IgD-negative memory B cell (primary cell): ENCODE measurements around the gene FAXC. TPM values are rescaled to one million over a fixed set of nuclear protein-coding genes. Genes with fewer than 3 reads are reported as not detected.

Experiments used
- H3K27ac Mint-ChIP-seq, 3 donors: one replicate each; pipeline ENCODE4 v1.8.0; 2020 to 2022; ENCODE audit warnings: mild to moderate bottlenecking in 3 of 3, mixed read lengths in 3 of 3, moderate library complexity in 1 of 3
- H3K27me3 Mint-ChIP-seq: one replicate; pipeline ENCODE4 v1.8.0; 2021; ENCODE audit warnings: mixed read lengths
- H3K36me3 Mint-ChIP-seq: one replicate; pipeline ENCODE4 v1.8.0; 2020; ENCODE audit warnings: mild to moderate bottlenecking, mixed read lengths
- H3K4me1 Mint-ChIP-seq, 3 donors: one replicate each; pipeline ENCODE4 v1.8.0; 2020 to 2022; ENCODE audit warnings: mixed read lengths in 3 of 3, mild to moderate bottlenecking in 1 of 3
- H3K4me3 Mint-ChIP-seq, 4 donors: one replicate each; pipeline ENCODE4 v1.8.0; 2020 to 2022; ENCODE audit warnings: mild to moderate bottlenecking in 4 of 4, mixed read lengths in 4 of 4, moderate library complexity in 3 of 4
- H3K9me3 Mint-ChIP-seq, 3 donors: one replicate each; pipeline ENCODE4 v1.8.0; 2020 to 2021; ENCODE audit warnings: mixed read lengths in 3 of 3, mild to moderate bottlenecking in 1 of 3
- polyA plus RNA-seq: library from polyadenylated mRNA; unstranded; fragments of 300-500 nt; fragmentation: Illumina TruSeq; gene quantifications from one replicate; pipeline ENCODE4 v1.2.3, GENCODE V29; 2021

Gene FAXC
- not detected for polyA plus RNA-seq

GRCh38 chr6:99349171-99350141 lies at the start of gene FAXC:
Gene FAXC, minus strand, starts transcription at chr6:99349674. Its CDS starts 302 bp downstream, at chr6:99349372.
- Mint-ChIP-seq H3K9me3 (no peaks in the 10 kb centered on the region), H3K4me1 (peaks cover 3 to 6% (median 5%) of the 10 kb centered on the region in 3 donors), H3K27ac (no peak within 1 kb of the TSS), H3K36me3 (no peaks in the 10 kb centered on the region), H3K4me3 (peak within 1 kb of the TSS; percentile 24 to 85 (median 70)), H3K27me3 (peaks cover 35% of the 10 kb centered on the region)

- Mint-ChIP-seq H3K27ac (no peak overlapping the region), H3K4me1 (peaks cover 11% of the 10 kb centered on the region in 3 donors), H3K36me3 (peaks cover 6% of the 10 kb centered on the region), H3K27me3 (no peaks in the 10 kb centered on the region), H3K4me3 (peak overlapping the region in 1 of 4 donors; percentile 77), H3K9me3 (no peaks in the 10 kb centered on the region)
Observed at GRCh38 chr6:99397287-99397686, 47.8 kb upstream of the FAXC start.

- no peaks in the 10 kb centered on the region for H3K9me3 Mint-ChIP-seq
Observed at GRCh38 chr6:99393698-99394531, 44.4 kb upstream of the FAXC start, which contains the start of gene COQ3. Gene COQ3, minus strand, starts transcription at chr6:99394195. Its CDS starts 16 bp downstream, at chr6:99394179.

GRCh38 chr6:99393366-99393697 lies 43.9 kb upstream of the FAXC start:
- Mint-ChIP-seq H3K4me1 (peaks cover 11 to 15% (median 14%) of the 10 kb centered on the region in 3 donors), H3K27ac (peak overlapping the region; percentile 80 to 92 (median 92)), H3K9me3 (no peaks in the 10 kb centered on the region), H3K4me3 (peak overlapping the region; percentile 91 to 98 (median 98)), H3K27me3 (no peaks in the 10 kb centered on the region), H3K36me3 (peaks cover 3% of the 10 kb centered on the region)

More at GRCh38 chr6:99393698-99394531, 44.4 kb upstream of the FAXC start, which contains the start of gene COQ3:
- peak within 1 kb of the TSS; percentile 80 to 92 (median 92) for H3K27ac Mint-ChIP-seq
- peak within 1 kb of the TSS; percentile 91 to 98 (median 98) for H3K4me3 Mint-ChIP-seq
- H3K27me3 Mint-ChIP-seq: no peaks in the 10 kb centered on the region
- peaks cover 3% of the 10 kb centered on the region for H3K36me3 Mint-ChIP-seq
- peaks cover 11 to 15% (median 14%) of the 10 kb centered on the region in 3 donors for H3K4me1 Mint-ChIP-seq

- H3K27ac Mint-ChIP-seq: no peak overlapping the region
- H3K4me3 Mint-ChIP-seq: peak overlapping the region in 1 of 4 donors; percentile 52
- H3K4me1 Mint-ChIP-seq: peaks cover 11 to 16% (median 15%) of the 10 kb centered on the region in 3 donors
- no peaks in the 10 kb centered on the region for H3K9me3 Mint-ChIP-seq
- peaks cover 3% of the 10 kb centered on the region for H3K36me3 Mint-ChIP-seq
- no peaks in the 10 kb centered on the region for H3K27me3 Mint-ChIP-seq
Observed at GRCh38 chr6:99390896-99391295, 41.4 kb upstream of the FAXC start.

GRCh38 chr6:99384507-99384906 lies 35.0 kb upstream of the FAXC start:
- no peak overlapping the region for H3K4me3 Mint-ChIP-seq
- H3K36me3 Mint-ChIP-seq: peaks cover 4% of the 10 kb centered on the region
- peaks cover 0 to 2% (median 0%) of the 10 kb centered on the region in 3 donors for H3K4me1 Mint-ChIP-seq
- H3K27ac Mint-ChIP-seq: peak overlapping the region in 1 of 3 donors; percentile 79
- H3K27me3 Mint-ChIP-seq: no peaks in the 10 kb centered on the region
- H3K9me3 Mint-ChIP-seq: no peaks in the 10 kb centered on the region

- peaks cover 4% of the 10 kb centered on the region for H3K36me3 Mint-ChIP-seq
- H3K27me3 Mint-ChIP-seq: no peaks in the 10 kb centered on the region
- no peak overlapping the region for H3K4me3 Mint-ChIP-seq
- no peaks in the 10 kb centered on the region for H3K4me1 Mint-ChIP-seq
- no peak overlapping the region for H3K27ac Mint-ChIP-seq
- H3K9me3 Mint-ChIP-seq: no peaks in the 10 kb centered on the region
Observed at GRCh38 chr6:99378636-99379035, 29.2 kb upstream of the FAXC start.

GRCh38 chr6:99369533-99369932 lies 20.1 kb upstream of the FAXC start:
- H3K36me3 Mint-ChIP-seq: peaks cover 4% of the 10 kb centered on the region
- H3K9me3 Mint-ChIP-seq: no peaks in the 10 kb centered on the region
- H3K4me3 Mint-ChIP-seq: no peak overlapping the region
- no peaks in the 10 kb centered on the region for H3K4me1 Mint-ChIP-seq
- no peak overlapping the region for H3K27ac Mint-ChIP-seq
- H3K27me3 Mint-ChIP-seq: no peaks in the 10 kb centered on the region

- H3K4me1 Mint-ChIP-seq: no peaks in the 10 kb centered on the region
- H3K9me3 Mint-ChIP-seq: peaks cover 0 to 3% (median 0%) of the 10 kb centered on the region in 3 donors
- no peaks in the 10 kb centered on the region for H3K27me3 Mint-ChIP-seq
- no peak overlapping the region for H3K27ac Mint-ChIP-seq
- peaks cover 2% of the 10 kb centered on the region for H3K36me3 Mint-ChIP-seq
- H3K4me3 Mint-ChIP-seq: no peak overlapping the region
Observed at GRCh38 chr6:99366852-99367251, 17.4 kb upstream of the FAXC start.

- H3K36me3 Mint-ChIP-seq: no peaks in the 10 kb centered on the region
- H3K9me3 Mint-ChIP-seq: peaks cover 0 to 3% (median 0%) of the 10 kb centered on the region in 3 donors
- no peak overlapping the region for H3K4me3 Mint-ChIP-seq
- no peak overlapping the region for H3K27ac Mint-ChIP-seq
- peaks cover 4% of the 10 kb centered on the region for H3K27me3 Mint-ChIP-seq
- H3K4me1 Mint-ChIP-seq: no peaks in the 10 kb centered on the region
Observed at GRCh38 chr6:99364026-99364425, 14.6 kb upstream of the FAXC start.

GRCh38 chr6:99362678-99363268 lies 13.3 kb upstream of the FAXC start:
- H3K4me3 Mint-ChIP-seq: no peak overlapping the region
- no peaks in the 10 kb centered on the region for H3K36me3 Mint-ChIP-seq
- H3K9me3 Mint-ChIP-seq: peaks cover 0 to 3% (median 0%) of the 10 kb centered on the region in 3 donors
- no peak overlapping the region for H3K27ac Mint-ChIP-seq
- peaks cover 4% of the 10 kb centered on the region for H3K27me3 Mint-ChIP-seq
- H3K4me1 Mint-ChIP-seq: no peaks in the 10 kb centered on the region

GRCh38 chr6:99359800-99360199 lies 10.3 kb upstream of the FAXC start:
- Mint-ChIP-seq H3K27me3 (peaks cover 10% of the 10 kb centered on the region), H3K4me1 (no peaks in the 10 kb centered on the region)

GRCh38 chr6:99356641-99357040 lies 7.2 kb upstream of the FAXC start:
- Mint-ChIP-seq H3K4me1 (no peaks in the 10 kb centered on the region), H3K27ac (no peak overlapping the region), H3K27me3 (peaks cover 20% of the 10 kb centered on the region)

More at GRCh38 chr6:99359800-99360199, 10.3 kb upstream of the FAXC start:
- no peak overlapping the region for H3K27ac Mint-ChIP-seq
- H3K4me3 Mint-ChIP-seq: no peak overlapping the region
- H3K9me3 Mint-ChIP-seq: peaks cover 0 to 5% (median 0%) of the 10 kb centered on the region in 3 donors
- no peaks in the 10 kb centered on the region for H3K36me3 Mint-ChIP-seq

GRCh38 chr6:99354983-99355382 lies 5.5 kb upstream of the FAXC start:
- peaks cover 0 to 2% (median 0%) of the 10 kb centered on the region in 3 donors for H3K9me3 Mint-ChIP-seq
- H3K36me3 Mint-ChIP-seq: no peaks in the 10 kb centered on the region
- peaks cover 3 to 4% (median 4%) of the 10 kb centered on the region in 3 donors for H3K4me1 Mint-ChIP-seq
- H3K27me3 Mint-ChIP-seq: peaks cover 30% of the 10 kb centered on the region
- no peak overlapping the region for H3K4me3 Mint-ChIP-seq
- H3K27ac Mint-ChIP-seq: no peak overlapping the region

More at GRCh38 chr6:99356641-99357040, 7.2 kb upstream of the FAXC start:
- Mint-ChIP-seq H3K9me3 (peaks cover 0 to 2% (median 0%) of the 10 kb centered on the region in 3 donors), H3K4me3 (no peak overlapping the region), H3K36me3 (no peaks in the 10 kb centered on the region)
